NCI-H526 treated with DMSO at 0.1 percent for 48 hours (cell line): ENCODE results near the gene TNS1.

Experiments
- DNase-seq: peaks from one replicate; lab custom pipeline; 2025; lab: John Stamatoyannopoulos, UW

Gene TNS1

GRCh38 chr2:217930761-217931563 is 71.8 kb downstream of the TNS1 start:
- DNase-seq: no peak

GRCh38 chr2:217929757-217930707 is 72.8 kb downstream of the TNS1 start:
- no peak for DNase-seq

GRCh38 chr2:217929272-217929671 is 73.5 kb downstream of the TNS1 start:
- DNase-seq: no peak

- no peak for DNase-seq
Measured at GRCh38 chr2:217928324-217929181, 74.2 kb downstream of the TNS1 start.

- DNase-seq: no peak
Measured at GRCh38 chr2:217927601-217928323, 75.0 kb downstream of the TNS1 start.

GRCh38 chr2:217926801-217927200 is 76.0 kb downstream of the TNS1 start:
- DNase-seq: no peak

GRCh38 chr2:217924346-217924901 is 78.4 kb downstream of the TNS1 start:
- no peak for DNase-seq

- DNase-seq: no peak
Measured at GRCh38 chr2:217923007-217923686, 79.6 kb downstream of the TNS1 start.

GRCh38 chr2:217922101-217923006 is 80.4 kb downstream of the TNS1 start:
- DNase-seq: no peak

- no peak for DNase-seq
Measured at GRCh38 chr2:217920879-217921603, 81.8 kb downstream of the TNS1 start.

GRCh38 chr2:217919781-217920351 is 82.9 kb downstream of the TNS1 start:
- DNase-seq: no peak

GRCh38 chr2:217919204-217919603 is 83.6 kb downstream of the TNS1 start:
- DNase-seq: no peak

- no peak for DNase-seq
Measured at GRCh38 chr2:217918308-217919024, 84.3 kb downstream of the TNS1 start.

GRCh38 chr2:217916504-217917254 is 86.1 kb downstream of the TNS1 start:
- DNase-seq: no peak

GRCh38 chr2:217915706-217916105 is 87.1 kb downstream of the TNS1 start:
- no peak for DNase-seq

GRCh38 chr2:217914878-217915277 is 87.9 kb downstream of the TNS1 start:
- no peak for DNase-seq

- no peak for DNase-seq
Measured at GRCh38 chr2:217914078-217914477, 88.7 kb downstream of the TNS1 start.
